GM20431 (cell line): ENCODE measurements around the gene DAD1.

Source experiments
- in situ Hi-C: fragments of 300-500 bp; cut with MseI, MboI; formaldehyde crosslinking; loops from one replicate; pipeline ENCODE4 v1.15.0; 2020; ENCODE audit warnings: low sequenced_read_pairs; ENCODE audit not compliant: unreplicated experiment

The DAD1 gene

GRCh38 chr14:22572562-22573058 is 16.4 kb downstream of the DAD1 start:
- in situ Hi-C loops, result loop anchor here (10.0 to 25.0 kb wide), 2 partner anchors 82 to 185 kb away; no protein-coding TSS in a partner anchor

- in situ Hi-C loops, result loop anchor here (10.0 to 25.0 kb wide), 2 partner anchors 84 to 183 kb away; no protein-coding TSS in a partner anchor
Measured at GRCh38 chr14:22570132-22570949, 18.7 kb downstream of the DAD1 start.

- in situ Hi-C loops, result loop anchor here (10.0 to 25.0 kb wide), 2 partner anchors 85 to 182 kb away; no protein-coding TSS in a partner anchor
Measured at GRCh38 chr14:22569737-22570131, 19.3 kb downstream of the DAD1 start.

- in situ Hi-C loops, result loop anchor here (25.0 kb wide), 1 partner anchor 182 kb away; no protein-coding TSS in a partner anchor
Measured at GRCh38 chr14:22569106-22569736, 19.8 kb downstream of the DAD1 start.

GRCh38 chr14:22567437-22567836 is 21.6 kb downstream of the DAD1 start:
- in situ Hi-C loops, result loop anchor here (25.0 kb wide), 1 partner anchor 180 kb away; no protein-coding TSS in a partner anchor

DNA sequence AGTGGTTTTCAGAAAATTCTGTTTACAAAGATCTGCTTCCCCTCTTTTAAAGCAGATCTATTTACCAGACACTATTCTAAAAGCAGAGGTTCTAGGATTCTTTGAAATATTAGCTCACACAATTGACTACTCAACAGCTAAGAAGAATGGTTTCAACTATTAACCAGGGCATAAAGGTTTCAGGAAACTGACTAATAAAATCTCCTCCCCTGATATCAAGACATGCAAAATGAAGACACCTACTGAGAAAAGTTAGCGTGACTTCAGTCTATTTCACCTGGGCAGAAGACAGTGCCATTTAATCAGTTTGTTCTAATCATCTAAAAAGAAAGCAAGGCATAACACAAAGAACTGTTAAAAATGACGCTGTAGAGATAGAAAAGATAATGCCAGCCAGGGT is 22.2 kb downstream of the DAD1 start:
- in situ Hi-C loops, result loop anchor here (25.0 kb wide), 1 partner anchor 180 kb away; no protein-coding TSS in a partner anchor

DNA sequence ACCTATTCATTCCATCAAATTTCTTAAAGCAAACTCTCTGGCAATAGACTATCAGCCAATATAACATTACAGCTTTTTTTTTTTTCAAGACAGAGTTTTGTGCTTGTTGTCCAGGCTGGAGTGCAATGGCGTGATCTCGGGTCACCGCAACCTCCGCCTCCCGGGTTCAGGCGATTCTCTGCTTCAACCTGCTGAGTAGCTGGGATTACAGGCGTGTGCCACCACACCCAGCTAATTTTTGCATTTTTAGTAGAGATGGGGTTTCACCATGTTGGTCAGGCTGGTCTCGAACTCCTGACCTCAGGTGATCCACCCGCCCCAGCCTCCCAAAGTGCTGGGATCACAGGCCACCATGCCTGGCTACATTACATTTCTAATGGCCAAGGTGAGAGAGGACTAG is 22.8 kb downstream of the DAD1 start:
- in situ Hi-C loops, result loop anchor here (25.0 kb wide), 1 partner anchor 179 kb away; no protein-coding TSS in a partner anchor

DNA sequence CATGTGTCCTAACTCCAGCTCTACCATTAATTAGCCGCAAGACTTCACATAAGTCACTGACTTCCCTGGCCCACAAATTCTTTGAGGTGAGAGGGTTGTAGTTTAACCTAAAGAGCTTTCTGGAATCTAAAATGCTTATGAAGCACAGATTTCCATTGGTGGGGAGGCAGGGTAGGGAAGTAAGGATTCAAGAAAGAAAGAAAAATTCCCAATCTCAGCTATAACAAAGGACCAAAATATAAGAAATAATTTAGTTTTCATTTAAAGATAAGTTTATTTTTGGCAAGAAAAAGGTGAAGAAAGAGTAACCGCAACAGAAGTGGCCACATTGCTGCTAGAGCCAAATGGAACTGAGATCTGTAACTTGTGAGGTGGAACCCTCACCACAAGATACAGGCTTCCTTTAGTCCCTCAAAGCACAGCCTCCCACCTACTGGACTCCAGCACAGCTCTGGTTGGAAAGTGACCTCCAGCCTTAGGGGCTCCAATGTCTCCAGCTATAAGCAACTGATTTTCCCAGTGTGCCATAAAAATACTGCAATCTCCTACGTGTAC is 23.6 kb downstream of the DAD1 start:
- in situ Hi-C loops, result loop anchor here (25.0 kb wide), 1 partner anchor 178 kb away; no protein-coding TSS in a partner anchor

GRCh38 chr14:22564463-22564862 is 24.6 kb downstream of the DAD1 start:
- in situ Hi-C loops, result loop anchor here (25.0 kb wide), 1 partner anchor 177 kb away; no protein-coding TSS in a partner anchor

DNA sequence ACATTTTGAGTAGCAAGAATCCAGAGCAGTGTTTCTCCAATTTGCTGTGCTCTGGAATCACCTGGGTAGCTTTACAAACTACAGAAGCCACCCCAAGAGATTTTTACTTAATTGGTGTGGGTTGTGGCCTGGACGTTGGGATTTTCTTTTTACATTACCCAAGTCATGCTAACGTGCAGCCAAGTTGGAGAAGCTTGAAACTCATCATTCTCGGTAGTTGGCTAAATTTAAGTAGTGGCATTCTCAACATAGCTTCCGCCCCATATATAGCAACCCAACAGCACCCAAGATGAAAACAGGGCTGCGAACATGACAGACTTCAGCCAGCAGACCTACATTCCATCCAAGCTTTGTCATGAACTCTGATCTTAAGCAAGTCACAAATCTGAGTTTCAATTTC is 25.0 kb downstream of the DAD1 start:
- in situ Hi-C loops, result loop anchor here (25.0 kb wide), 1 partner anchor 177 kb away; no protein-coding TSS in a partner anchor

DNA sequence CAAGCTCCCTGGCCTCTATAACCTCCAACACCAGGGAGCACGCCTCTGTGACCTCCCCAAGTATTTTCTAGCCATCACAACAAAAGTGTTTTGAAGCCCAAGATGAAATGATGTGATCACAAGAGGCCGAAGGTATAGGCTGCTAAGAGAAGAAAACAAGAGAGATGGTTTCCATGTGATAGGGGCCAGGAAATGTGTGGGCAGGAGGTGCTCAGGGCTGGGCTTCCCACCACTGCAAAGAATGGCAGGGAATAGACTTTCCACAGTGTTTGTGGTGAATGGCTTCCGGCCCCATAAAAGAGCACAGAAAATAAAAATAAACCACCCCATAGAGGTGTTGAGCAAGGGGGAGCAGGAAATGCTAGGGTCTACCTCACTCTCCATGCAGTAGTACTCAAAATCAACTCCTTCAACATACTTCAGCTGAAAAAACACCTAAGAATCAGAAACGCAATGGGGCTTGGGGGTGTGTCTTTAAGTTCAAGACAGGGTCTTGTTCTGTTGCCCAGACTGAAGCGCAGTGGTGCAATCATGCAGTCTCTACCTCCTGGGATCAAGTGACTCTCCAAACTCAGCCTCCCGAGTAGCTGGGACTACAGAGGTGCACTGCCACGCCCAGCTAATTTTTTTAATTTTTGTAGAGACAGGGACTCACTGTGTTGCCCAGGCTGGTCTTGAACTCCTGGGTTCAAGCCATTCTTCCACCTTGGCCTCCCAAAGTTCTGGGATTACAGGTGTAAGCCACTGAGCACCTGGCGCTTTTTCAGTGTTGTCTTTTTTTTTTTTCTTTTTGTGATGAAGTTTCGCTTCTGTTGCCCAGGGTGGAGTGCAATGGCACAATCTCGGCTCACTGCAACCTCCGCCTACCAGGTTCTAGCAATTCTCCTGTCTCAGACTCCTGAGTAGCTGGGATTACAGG is 27.1 kb downstream of the DAD1 start:
- in situ Hi-C loops, result loop anchor here (25.0 kb wide), 1 partner anchor 175 kb away; no protein-coding TSS in a partner anchor

DNA sequence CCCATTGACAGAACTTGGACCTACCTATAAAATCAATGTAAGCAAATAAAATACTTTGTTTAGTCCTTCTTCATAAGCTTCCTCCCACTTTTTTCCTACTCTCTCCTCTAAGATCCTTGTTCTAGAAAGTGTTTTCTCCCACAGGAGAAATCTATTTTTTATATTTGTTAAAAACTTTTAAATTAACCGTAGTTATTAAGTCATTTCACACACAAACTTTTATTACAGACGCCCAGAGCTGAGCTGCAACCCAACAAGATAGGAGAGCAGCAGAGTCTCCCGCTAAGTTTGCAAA is 27.7 kb downstream of the DAD1 start:
- in situ Hi-C loops, result loop anchor here (25.0 kb wide), 1 partner anchor 174 kb away; no protein-coding TSS in a partner anchor

GRCh38 chr14:22560662-22561365 is 28.2 kb downstream of the DAD1 start:
- in situ Hi-C loops, result loop anchor here (25.0 kb wide), 1 partner anchor 174 kb away; no protein-coding TSS in a partner anchor

DNA sequence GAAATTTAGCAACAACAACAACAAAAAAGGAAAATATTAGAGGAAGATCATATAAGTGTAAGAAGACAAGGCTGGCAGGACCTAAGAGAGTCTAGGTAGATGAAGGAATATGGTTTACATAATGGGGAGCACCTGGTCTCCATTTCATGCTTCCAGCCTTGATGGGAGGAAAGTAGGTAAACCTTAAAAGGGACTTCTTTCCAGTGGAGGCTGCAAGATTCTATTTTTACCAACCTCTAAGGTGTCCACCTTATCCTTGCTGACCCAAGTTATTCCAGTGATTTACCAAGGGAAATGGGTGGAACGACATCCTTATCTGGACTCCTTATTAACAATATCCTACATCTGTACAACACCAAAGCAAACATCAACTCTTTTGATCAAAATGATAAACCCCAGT is 30.0 kb downstream of the DAD1 start:
- in situ Hi-C loops, result loop anchor here (10.0 to 25.0 kb wide), 2 partner anchors 74 to 172 kb away; no protein-coding TSS in a partner anchor

DNA sequence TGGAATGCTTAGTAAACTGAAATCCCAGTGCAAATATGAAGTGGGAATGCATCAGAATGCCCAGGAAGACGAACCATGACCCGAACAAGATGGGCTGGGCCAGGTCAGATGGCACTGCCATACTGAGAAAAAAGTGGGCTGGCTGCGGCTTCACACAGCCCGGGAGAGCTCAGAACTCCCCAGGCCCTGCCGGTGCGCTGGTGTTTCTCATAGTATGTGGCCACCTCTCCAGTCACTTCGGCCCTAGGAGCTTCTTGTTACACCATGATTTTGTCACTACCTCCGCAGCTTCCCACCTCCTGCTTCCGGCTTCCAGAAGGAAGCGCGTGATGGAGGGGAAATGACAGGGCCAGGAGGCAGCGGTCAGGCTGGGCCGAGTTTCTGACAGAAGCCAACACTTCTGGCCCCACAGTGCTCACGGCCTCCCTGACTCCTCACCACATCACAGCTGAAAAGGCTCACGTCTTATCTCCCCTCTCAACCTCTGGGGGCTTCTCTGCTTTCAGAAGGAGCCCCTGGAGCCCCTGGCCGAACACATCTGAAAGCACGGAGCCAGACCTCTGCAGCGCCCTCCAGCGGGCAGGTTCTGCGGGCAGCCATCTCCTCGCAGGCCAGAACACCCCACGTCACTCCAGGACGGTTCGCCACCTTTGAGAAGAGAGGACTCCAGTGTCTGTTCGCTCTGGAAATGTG is 30.7 kb downstream of the DAD1 start:
- in situ Hi-C loops, result loop anchor here (10.0 to 25.0 kb wide), 2 partner anchors 74 to 171 kb away; no protein-coding TSS in a partner anchor

DNA sequence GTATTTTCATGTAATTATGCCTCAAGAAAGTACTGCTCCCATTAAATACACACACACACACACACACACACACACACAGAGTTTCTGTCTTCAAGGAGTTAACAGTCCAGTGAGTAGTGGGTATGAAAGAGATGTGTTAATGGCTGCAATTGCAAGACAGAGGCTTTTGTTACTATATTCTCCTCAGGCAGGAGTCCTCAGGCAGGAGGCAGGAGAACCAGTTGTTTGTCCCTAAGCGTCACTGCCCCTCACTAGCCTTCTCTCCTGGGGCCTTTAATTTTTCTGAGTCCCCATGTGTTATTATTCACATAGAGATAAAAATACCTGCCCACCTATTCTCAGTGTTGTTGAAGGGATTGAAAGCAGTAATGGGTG is 31.2 kb downstream of the DAD1 start:
- in situ Hi-C loops, result loop anchor here (10.0 to 25.0 kb wide), 2 partner anchors 73 to 171 kb away; no protein-coding TSS in a partner anchor

- in situ Hi-C loops, result loop anchor here (10.0 to 25.0 kb wide), 2 partner anchors 72 to 170 kb away; no protein-coding TSS in a partner anchor
Measured at GRCh38 chr14:22556990-22557623, 31.9 kb downstream of the DAD1 start.
